B cell (primary cell): ENCODE measurements around the gene ASTN1. TPM values are rescaled to one million over a fixed set of nuclear protein-coding genes. Genes with fewer than 3 reads are reported as not detected.

Experiments used
- ATAC-seq: fragments of 200-7000 bp; cut with Tn5 transposase; one replicate; pipeline ENCODE4 v1.10.0; 2021; ENCODE audit warnings: low read depth, mild to moderate bottlenecking, moderate number of reproducible peaks, moderate library complexity
- CTCF ChIA-PET: fragments of 350-600 bp; sonication (Branson Sonifier 250); formaldehyde crosslinking; loops from one replicate; lab custom pipeline; 2021; ENCODE audit warnings: antibody characterized with exemption, inconsistent platforms; lab: Charles Lee
- POLR2A ChIA-PET: fragments of 350-600 bp; sonication (Branson Sonifier 250); formaldehyde crosslinking; loops from one replicate; lab custom pipeline; 2021; ENCODE audit warnings: antibody characterized with exemption; lab: Charles Lee
- DNase-seq: peaks from one replicate; pipeline ENCODE4 v3.0.0; 2013
- H2AFZ ChIP-seq: 2 replicates; pipeline ENCODE4 v1.6.1; 2012; ENCODE audit warnings: mild to moderate bottlenecking, low read depth, low read length; ENCODE audit not compliant: insufficient read depth, poor library complexity, severe bottlenecking
- H3K27ac ChIP-seq, 2 donors: 1 replicate in 1 of 2; 2 replicates in 1 of 2; pipeline ENCODE4 v1.5.1; 2012 to 2013; ENCODE audit warnings: low read length in 2 of 2, mild to moderate bottlenecking in 2 of 2, moderate library complexity in 1 of 2
- H3K27me3 ChIP-seq, 4 experiments: fragments of 200-600 bp in 1 of 4; sonication (generic) in 1 of 4; replicated peaks in 1 of 4; 1 replicate in 2 of 4; 2 replicates in 2 of 4; pipeline versions ENCODE4 v1.6.1 to v1.7.0; 2013 to 2016; ENCODE audit warnings: low read length in 3 of 4, mild to moderate bottlenecking in 2 of 4, mixed read lengths in 1 of 4, moderate library complexity in 1 of 4; ENCODE audit not compliant: insufficient read depth in 4 of 4, control insufficient read depth in 3 of 4; ENCODE audit errors: control extremely low read depth in 1 of 4
- H3K36me3 ChIP-seq, 2 experiments: replicated peaks in 1 of 2; 1 replicate in 1 of 2; 2 replicates in 1 of 2; pipeline versions ENCODE4 v1.6.1 to v1.7.1; 2013; ENCODE audit warnings: low read length in 1 of 2; ENCODE audit not compliant: insufficient read depth in 2 of 2, control insufficient read depth in 1 of 2; ENCODE audit errors: control extremely low read depth in 1 of 2, extremely low read depth in 1 of 2
- H3K4me1 ChIP-seq, 2 donors: fragments of 200-600 bp in 1 of 2; sonication (generic) in 1 of 2; 1 replicate in 1 of 2; 2 replicates in 1 of 2; pipeline versions ENCODE4 v1.5.1 to v1.6.1; 2013 to 2017; ENCODE audit warnings: low read length in 2 of 2; ENCODE audit not compliant: control insufficient read depth in 2 of 2, insufficient read depth in 2 of 2
- H3K4me2 ChIP-seq: replicated peaks from 2 replicates; pipeline ENCODE3; 2012; ENCODE audit warnings: mild to moderate bottlenecking, low read depth, low read length; ENCODE audit not compliant: poor library complexity, severe bottlenecking
- H3K4me3 ChIP-seq, 5 experiments: fragments of 200-600 bp in 1 of 5; sonication (generic) in 1 of 5; 1 replicate in 3 of 5; 2 replicates in 2 of 5; pipeline versions ENCODE4 v1.5.1 to v1.7.0; 2011 to 2016; ENCODE audit warnings: low read length in 4 of 5, mild to moderate bottlenecking in 4 of 5, low read depth in 2 of 5, control low read depth in 1 of 5, moderate library complexity in 1 of 5; ENCODE audit not compliant: insufficient read depth in 1 of 5; ENCODE audit errors: control extremely low read depth in 1 of 5, extremely low read depth in 1 of 5
- H3K79me2 ChIP-seq: fragments of 200-600 bp; sonication (generic); one replicate; pipeline ENCODE4 v1.6.0; 2016; ENCODE audit warnings: low read length; ENCODE audit not compliant: control insufficient read depth, insufficient read depth
- H3K9ac ChIP-seq: fragments of 200-600 bp; sonication (generic); 2 replicates; pipeline ENCODE4 v1.6.1; 2017; ENCODE audit warnings: mild to moderate bottlenecking, low read length, moderate library complexity
- H3K9me3 ChIP-seq, 3 donors: one replicate each; pipeline versions ENCODE4 v1.6.1 to v1.7.1; 2013; ENCODE audit warnings: low read length in 2 of 3; ENCODE audit not compliant: control insufficient read depth in 2 of 3, insufficient read depth in 1 of 3; ENCODE audit errors: control extremely low read depth in 1 of 3
- H4K20me1 ChIP-seq: 2 replicates; pipeline ENCODE4 v1.6.0; 2012; ENCODE audit warnings: mild to moderate bottlenecking, low read length; ENCODE audit not compliant: insufficient read depth, control insufficient read depth, poor library complexity, severe bottlenecking
- H3K27ac Mint-ChIP-seq: one replicate; pipeline ENCODE4 v1.8.0; 2021; ENCODE audit warnings: mixed read lengths
- H3K27me3 Mint-ChIP-seq: one replicate; pipeline ENCODE4 v1.8.0; 2021; ENCODE audit warnings: mixed read lengths
- H3K4me1 Mint-ChIP-seq: one replicate; pipeline ENCODE4 v1.8.0; 2021; ENCODE audit warnings: mixed read lengths
- H3K4me3 Mint-ChIP-seq: one replicate; pipeline ENCODE4 v1.8.0; 2021; ENCODE audit warnings: mixed read lengths
- H3K9me3 Mint-ChIP-seq: one replicate; pipeline ENCODE4 v1.8.0; 2022; ENCODE audit warnings: mixed read lengths; ENCODE audit not compliant: insufficient read depth
- EZH2 ChIP-seq: IDR thresholded peaks from 2 replicates; pipeline ENCODE4 v1.6.1; 2012; ENCODE audit warnings: borderline replicate concordance, low read depth, mild to moderate bottlenecking, moderate library complexity, low read length; ENCODE audit not compliant: insufficient read depth, poor library complexity, severe bottlenecking
- WGBS: methylation state at CpG from one replicate; pipeline ENCODE4 v1.1.5; 2013; ENCODE audit warnings: missing lambda C conversion rate; ENCODE audit not compliant: insufficient coverage; 5-methylcytosine and 5-hydroxymethylcytosine counted together
- intact Hi-C: fragments of 100-400 bp; cut with micrococcal nuclease; formaldehyde crosslinking; loops from one replicate; pipeline ENCODE4 v1.10.0; 2022
- polyA plus RNA-seq: library from polyadenylated mRNA; depleted of rRNA; stranded (reverse); fragments of >200 nt; gene quantifications from 2 replicates; pipeline ENCODE4 v1.2.3, GENCODE V29; 2012
- total RNA-seq, 2 donors: library from RNA; stranded (reverse); fragments of 120-200 nt in 1 of 2; gene quantifications; 1 replicate in 1 of 2; 2 replicates in 1 of 2; pipeline versions ENCODE4 v1.2.3 to v1.2.4, GENCODE V29; 2013 to 2022
- TF ChIP-seq, protein P1 (sequence below): fragments of 200-600 bp; IDR thresholded peaks from one replicate; pipeline ENCODE4 v1.8.0; 2022; ENCODE audit warnings: antibody characterized with exemption, mild to moderate bottlenecking

ASTN1 gene
- total and polyA plus RNA-seq, 2 donors (not counting 1 experiment from before 2014, with no cell fraction given), result not detected

DNA sequence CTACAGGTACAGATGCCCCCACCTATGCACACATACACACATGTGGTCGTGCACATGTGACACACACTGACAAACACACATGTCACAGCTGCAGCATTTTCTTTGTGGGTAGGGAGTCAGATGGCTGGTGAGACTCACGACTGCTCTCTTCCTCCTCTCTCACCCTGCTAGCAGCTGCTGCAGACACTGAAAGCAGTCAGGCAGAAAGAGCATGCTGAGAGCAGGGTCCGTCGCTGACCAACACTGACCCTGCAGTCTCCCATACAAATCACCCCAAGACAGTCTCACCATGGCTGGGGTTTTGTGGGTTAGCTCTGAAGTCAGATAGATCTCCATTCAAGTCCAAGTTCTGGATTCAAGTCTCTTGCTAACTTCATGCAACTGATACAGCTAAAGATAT lies 188.3 kb downstream of the ASTN1 start:
- Histone ChIP-seq H3K4me1 (no peaks in the 10 kb centered on the region), H3K4me3 (no peak overlapping the region), H3K4me2 (no peak overlapping the region), H3K9me3 (no peaks in the 10 kb centered on the region), H3K79me2 (no peaks in the 10 kb centered on the region), H4K20me1 (no peaks in the 10 kb centered on the region), H3K27ac (no peak overlapping the region), H2AFZ (no peak overlapping the region), H3K9ac (no peak overlapping the region), H3K27me3 (peaks cover 0 to 4% (median 0%) of the 10 kb centered on the region in 4 experiments), H3K36me3 (no peaks in the 10 kb centered on the region)
- intact Hi-C loops, result no loop called here
- Mint-ChIP-seq H3K4me3 (no peak overlapping the region), H3K9me3 (no peaks in the 10 kb centered on the region), H3K4me1 (no peaks in the 10 kb centered on the region), H3K27me3 (no peaks in the 10 kb centered on the region), H3K27ac (no peak overlapping the region)
- DNase-seq (no peak), ATAC-seq (no peak)
- ChIA-PET POLR2A (no interaction called here), CTCF (no interaction called here)
- WGBS, result no CpG with 5 or more reads among the region's 4 CpGs
- no peak for TF ChIP-seq EZH2
- TF ChIP-seq, protein P1, sequence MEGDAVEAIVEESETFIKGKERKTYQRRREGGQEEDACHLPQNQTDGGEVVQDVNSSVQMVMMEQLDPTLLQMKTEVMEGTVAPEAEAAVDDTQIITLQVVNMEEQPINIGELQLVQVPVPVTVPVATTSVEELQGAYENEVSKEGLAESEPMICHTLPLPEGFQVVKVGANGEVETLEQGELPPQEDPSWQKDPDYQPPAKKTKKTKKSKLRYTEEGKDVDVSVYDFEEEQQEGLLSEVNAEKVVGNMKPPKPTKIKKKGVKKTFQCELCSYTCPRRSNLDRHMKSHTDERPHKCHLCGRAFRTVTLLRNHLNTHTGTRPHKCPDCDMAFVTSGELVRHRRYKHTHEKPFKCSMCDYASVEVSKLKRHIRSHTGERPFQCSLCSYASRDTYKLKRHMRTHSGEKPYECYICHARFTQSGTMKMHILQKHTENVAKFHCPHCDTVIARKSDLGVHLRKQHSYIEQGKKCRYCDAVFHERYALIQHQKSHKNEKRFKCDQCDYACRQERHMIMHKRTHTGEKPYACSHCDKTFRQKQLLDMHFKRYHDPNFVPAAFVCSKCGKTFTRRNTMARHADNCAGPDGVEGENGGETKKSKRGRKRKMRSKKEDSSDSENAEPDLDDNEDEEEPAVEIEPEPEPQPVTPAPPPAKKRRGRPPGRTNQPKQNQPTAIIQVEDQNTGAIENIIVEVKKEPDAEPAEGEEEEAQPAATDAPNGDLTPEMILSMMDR, result no peak

DNA sequence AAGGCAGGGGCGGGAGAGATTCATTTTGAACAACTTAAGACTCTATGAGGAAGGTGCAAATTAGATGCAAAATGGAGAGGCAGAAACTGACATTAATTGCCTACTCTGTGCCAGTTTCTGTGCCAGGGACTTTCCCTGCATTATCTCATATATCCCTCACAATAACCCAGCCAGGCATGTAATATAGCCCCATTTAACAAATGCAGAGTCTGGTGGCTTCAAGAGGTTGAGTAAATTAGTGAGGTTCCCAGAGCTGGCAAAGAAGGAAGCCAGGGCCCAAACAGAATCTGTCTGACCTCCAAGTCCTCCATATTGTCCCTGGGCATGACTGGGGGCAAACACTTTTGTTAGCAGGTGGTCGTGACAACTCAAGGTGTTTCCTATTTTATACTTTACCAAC lies 199.8 kb downstream of the ASTN1 start:
- intact Hi-C loops, result no loop called here
- no peaks in the 10 kb centered on the region for H3K9me3 Mint-ChIP-seq
- Histone ChIP-seq H3K4me3 (no peak overlapping the region), H2AFZ (no peak overlapping the region), H4K20me1 (no peaks in the 10 kb centered on the region), H3K9ac (no peak overlapping the region), H3K9me3 (no peaks in the 10 kb centered on the region), H3K4me1 (no peaks in the 10 kb centered on the region), H3K36me3 (no peaks in the 10 kb centered on the region), H3K27me3 (no peaks in the 10 kb centered on the region), H3K4me2 (no peak overlapping the region), H3K27ac (no peak overlapping the region), H3K79me2 (no peaks in the 10 kb centered on the region)
- H3K4me3 Mint-ChIP-seq, result no peak overlapping the region
- CTCF ChIA-PET, result no interaction called here
- H3K27ac Mint-ChIP-seq, result no peak overlapping the region
- DNase-seq (no peak), ATAC-seq (no peak)
- POLR2A ChIA-PET, result no interaction called here
- TF ChIP-seq, protein P1, result no peak
- no peak for TF ChIP-seq EZH2
- H3K4me1 Mint-ChIP-seq, result no peaks in the 10 kb centered on the region
- 60% methylated on average over 1 of the region's 2 CpGs for WGBS
- peaks cover 4% of the 10 kb centered on the region for H3K27me3 Mint-ChIP-seq
